Tibial nerve (tissue), 4 donors: Measurements from ENCODE around the gene FXYD6. TPM values are rescaled to one million over a fixed set of nuclear protein-coding genes. Genes with fewer than 3 reads are reported as not detected.

Experiments
- DNase-seq, 2 donors: peaks; one replicate each; pipeline ENCODE4 v3.0.0-alpha.2; 2019; ENCODE audit warnings: low spot score in 2 of 2
- H3K27ac ChIP-seq, 4 donors: fragments of 200-600 bp; sonication (generic) in 3 of 4; one replicate each; pipeline ENCODE4 v1.5.1; 2017 to 2019; ENCODE audit warnings: mild to moderate bottlenecking in 1 of 4
- H3K27me3 ChIP-seq, 2 donors: fragments of 200-600 bp; sonication (generic) in 1 of 2; one replicate each; pipeline versions ENCODE4 v1.5.1 to v1.6.0; 2017 to 2019
- H3K36me3 ChIP-seq, 3 donors: fragments of 200-600 bp; sonication (generic); one replicate each; pipeline ENCODE4 v1.5.1; 2018 to 2019
- H3K4me1 ChIP-seq, 4 donors: fragments of 200-600 bp; sonication (generic) in 3 of 4; one replicate each; pipeline ENCODE4 v1.5.1; 2017 to 2019
- H3K4me3 ChIP-seq, 4 donors: fragments of 200-600 bp; sonication (generic) in 3 of 4; one replicate each; pipeline ENCODE4 v1.5.1; 2017 to 2019; ENCODE audit warnings: mild to moderate bottlenecking in 1 of 4, moderate library complexity in 1 of 4
- H3K9me3 ChIP-seq, 4 donors: fragments of 200-600 bp; sonication (generic) in 3 of 4; one replicate each; pipeline ENCODE4 v1.5.1; 2017 to 2019
- CTCF ChIP-seq, 5 experiments: fragments of 200-600 bp in 3 of 5; fragments of 450-650 bp in 2 of 5; sonication (generic) in 3 of 5; IDR thresholded peaks; one replicate each; pipeline ENCODE4 v1.5.1; 2016 to 2019; ENCODE audit warnings: antibody characterized with exemption in 5 of 5, mild to moderate bottlenecking in 3 of 5, moderate library complexity in 2 of 5
- EP300 ChIP-seq, 2 donors: sonication (generic); formaldehyde crosslinking; IDR thresholded peaks; one replicate each; pipeline ENCODE4 v1.6.1; 2017; ENCODE audit warnings: antibody characterized with exemption in 2 of 2, mild to moderate bottlenecking in 1 of 2
- POLR2A ChIP-seq, 2 donors: fragments of 450-650 bp; IDR thresholded peaks; one replicate each; pipeline ENCODE4 v1.6.1; 2017; ENCODE audit warnings: antibody characterized with exemption in 2 of 2, mild to moderate bottlenecking in 2 of 2, moderate library complexity in 2 of 2
- WGBS, 2 donors: methylation state at CpG; one replicate each; pipeline ENCODE4 v1.1.5; 2018; 5-methylcytosine and 5-hydroxymethylcytosine counted together
- total RNA-seq, 4 donors: library from RNA; depleted of rRNA; stranded (reverse); fragments of >200 nt; gene quantifications; one replicate each; pipeline ENCODE4 v1.1.0, GENCODE V29; 2016

FXYD6 gene
- total RNA-seq, 4 donors from 2014 or later, result 29.4 to 74.1 (median 65.7) TPM

- 87 to 89% methylated on average over 20 of the region's 20 CpGs for WGBS, 2 donors
- peaks cover 0 to 8% (median 3%) of the 10 kb centered on the region in 4 donors for H3K4me1 ChIP-seq
- no peak overlapping the region for H3K4me3 ChIP-seq
- DNase-seq, result no peak
- no peaks in the 10 kb centered on the region for H3K36me3 ChIP-seq
- TF ChIP-seq CTCF (IDR thresholded peaks at IDR 0.05), result no peak
- TF ChIP-seq EP300 (IDR thresholded peaks at IDR 0.05), result no peak
- TF ChIP-seq POLR2A (IDR thresholded peaks at IDR 0.05), result no peak
- no peaks in the 10 kb centered on the region for H3K9me3 ChIP-seq
- H3K27me3 ChIP-seq, result no peaks in the 10 kb centered on the region
- no peak overlapping the region for H3K27ac ChIP-seq
Measured at GRCh38 chr11:117909611-117910382, 33.3 kb upstream of the FXYD6 start.

GRCh38 chr11:117908959-117909610, 32.6 kb upstream of the FXYD6 start:
- H3K4me3 ChIP-seq, result no peak overlapping the region
- H3K36me3 ChIP-seq, result no peaks in the 10 kb centered on the region
- no peaks in the 10 kb centered on the region for H3K27me3 ChIP-seq
- WGBS, 2 donors, result 74 to 75% methylated on average over 4 of the region's 4 CpGs
- no peak for DNase-seq
- TF ChIP-seq EP300 (IDR thresholded peaks at IDR 0.05), result no peak
- TF ChIP-seq CTCF (IDR thresholded peaks at IDR 0.05), result no peak
- TF ChIP-seq POLR2A (IDR thresholded peaks at IDR 0.05), result no peak
- H3K9me3 ChIP-seq, result no peaks in the 10 kb centered on the region
- no peak overlapping the region for H3K27ac ChIP-seq
- peaks cover 0 to 8% (median 3%) of the 10 kb centered on the region in 4 donors for H3K4me1 ChIP-seq

- Histone ChIP-seq H3K36me3 (no peaks in the 10 kb centered on the region), H3K27me3 (no peaks in the 10 kb centered on the region), H3K4me3 (no peak overlapping the region), H3K27ac (no peak overlapping the region), H3K4me1 (peaks cover 0 to 8% (median 3%) of the 10 kb centered on the region in 4 donors), H3K9me3 (no peaks in the 10 kb centered on the region)
- no peak for DNase-seq
- WGBS, 2 donors, result 75 to 87% methylated on average over 13 of the region's 17 CpGs
- no peak for TF ChIP-seq POLR2A (IDR thresholded peaks at IDR 0.05)
- no peak for TF ChIP-seq EP300 (IDR thresholded peaks at IDR 0.05)
- TF ChIP-seq CTCF (IDR thresholded peaks at IDR 0.05), result no peak
Measured at GRCh38 chr11:117908109-117908895, 31.8 kb upstream of the FXYD6 start.

- peak; percentile 61 to 84 for DNase-seq
- Histone ChIP-seq H3K9me3 (no peaks in the 10 kb centered on the region), H3K36me3 (no peaks in the 10 kb centered on the region), H3K4me1 (peaks cover 0 to 8% (median 3%) of the 10 kb centered on the region in 4 donors), H3K27ac (peak overlapping the region in 1 of 4 donors; percentile 9), H3K4me3 (no peak overlapping the region), H3K27me3 (no peaks in the 10 kb centered on the region)
- TF ChIP-seq EP300 (IDR thresholded peaks at IDR 0.05) (peak in 1 of 2 donors; percentile 21), POLR2A (IDR thresholded peaks at IDR 0.05) (no peak)
- 29 to 36% methylated on average over 21 to 23 of the region's 24 CpGs for WGBS, 2 donors
Measured at GRCh38 chr11:117907276-117908108, 31.0 kb upstream of the FXYD6 start.

- no peaks in the 10 kb centered on the region for H3K36me3 ChIP-seq
- WGBS, 2 donors, result 75 to 78% methylated on average over 4 of the region's 4 CpGs
- H3K27ac ChIP-seq, result no peak overlapping the region
- DNase-seq, result no peak
- H3K9me3 ChIP-seq, result no peaks in the 10 kb centered on the region
- H3K4me3 ChIP-seq, result no peak overlapping the region
- TF ChIP-seq POLR2A (IDR thresholded peaks at IDR 0.05), result no peak
- no peak for TF ChIP-seq CTCF (IDR thresholded peaks at IDR 0.05)
- no peak for TF ChIP-seq EP300 (IDR thresholded peaks at IDR 0.05)
- no peaks in the 10 kb centered on the region for H3K27me3 ChIP-seq
- H3K4me1 ChIP-seq, result peaks cover 0 to 8% (median 3%) of the 10 kb centered on the region in 4 donors
Measured at GRCh38 chr11:117906710-117907109, 30.3 kb upstream of the FXYD6 start.
